HEK293 (cell line): Measurements from ENCODE around the gene NOSIP.

ENCODE experiments used
- ZBTB8A ChIP-seq: fragments of 450-650 bp; formaldehyde crosslinking; IDR thresholded peaks from 2 replicates; pipeline ENCODE4 v1.5.1; 2016; ENCODE audit warnings: missing biosample characterization, missing genetic modification characterization
- ZNF362 ChIP-seq: fragments of 450-650 bp; formaldehyde crosslinking; IDR thresholded peaks from 2 replicates; pipeline ENCODE4 v1.5.1; 2016; ENCODE audit warnings: missing biosample characterization, missing genetic modification characterization
- ZNF639 ChIP-seq: fragments of 450-650 bp; formaldehyde crosslinking; IDR thresholded peaks from 2 replicates; pipeline ENCODE4 v1.5.1; 2016; ENCODE audit warnings: missing biosample characterization, missing genetic modification characterization
- ZNF658 ChIP-seq: fragments of 450-650 bp; formaldehyde crosslinking; IDR thresholded peaks from 2 replicates; pipeline ENCODE4; 2016; ENCODE audit warnings: missing biosample characterization, missing genetic modification characterization
- ZNF670 ChIP-seq: fragments of 450-650 bp; formaldehyde crosslinking; IDR thresholded peaks from 2 replicates; pipeline ENCODE4 v1.5.1; 2016; ENCODE audit warnings: missing biosample characterization, missing genetic modification characterization, low read depth
- ZNF792 ChIP-seq: fragments of 450-650 bp; formaldehyde crosslinking; IDR thresholded peaks from 2 replicates; pipeline ENCODE4 v1.5.1; 2016; ENCODE audit warnings: missing biosample characterization, missing genetic modification characterization
- TF ChIP-seq, protein P1 (sequence below): fragments of 450-650 bp; formaldehyde crosslinking; IDR thresholded peaks from 2 replicates; pipeline ENCODE4 v1.5.1; 2016; ENCODE audit warnings: missing biosample characterization, missing genetic modification characterization

DNA sequence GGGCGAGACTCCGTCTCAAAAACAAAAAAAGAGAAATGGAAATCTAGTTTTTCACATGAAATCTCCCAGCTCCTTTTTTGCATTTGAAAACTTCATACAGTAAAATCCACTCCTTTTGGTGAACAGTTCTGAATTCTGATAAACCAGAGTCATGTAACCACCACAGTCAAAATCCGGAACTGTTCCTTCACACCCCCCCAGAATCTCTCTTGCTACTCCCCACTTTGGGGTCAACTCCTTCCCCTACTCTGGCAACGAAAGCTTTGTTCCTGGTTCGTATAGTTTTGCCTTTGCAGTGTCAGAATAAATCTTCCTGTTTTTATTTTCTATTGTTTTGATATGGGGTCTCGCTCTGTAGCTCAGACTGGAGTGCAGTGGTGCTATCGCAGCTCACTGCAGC lies 28.8 kb downstream of the NOSIP start:
- no peak for TF ChIP-seq ZNF792 (tag by site-specific recombination)
- no peak for TF ChIP-seq ZBTB8A (tag by site-specific recombination)
- TF ChIP-seq, protein P1, sequence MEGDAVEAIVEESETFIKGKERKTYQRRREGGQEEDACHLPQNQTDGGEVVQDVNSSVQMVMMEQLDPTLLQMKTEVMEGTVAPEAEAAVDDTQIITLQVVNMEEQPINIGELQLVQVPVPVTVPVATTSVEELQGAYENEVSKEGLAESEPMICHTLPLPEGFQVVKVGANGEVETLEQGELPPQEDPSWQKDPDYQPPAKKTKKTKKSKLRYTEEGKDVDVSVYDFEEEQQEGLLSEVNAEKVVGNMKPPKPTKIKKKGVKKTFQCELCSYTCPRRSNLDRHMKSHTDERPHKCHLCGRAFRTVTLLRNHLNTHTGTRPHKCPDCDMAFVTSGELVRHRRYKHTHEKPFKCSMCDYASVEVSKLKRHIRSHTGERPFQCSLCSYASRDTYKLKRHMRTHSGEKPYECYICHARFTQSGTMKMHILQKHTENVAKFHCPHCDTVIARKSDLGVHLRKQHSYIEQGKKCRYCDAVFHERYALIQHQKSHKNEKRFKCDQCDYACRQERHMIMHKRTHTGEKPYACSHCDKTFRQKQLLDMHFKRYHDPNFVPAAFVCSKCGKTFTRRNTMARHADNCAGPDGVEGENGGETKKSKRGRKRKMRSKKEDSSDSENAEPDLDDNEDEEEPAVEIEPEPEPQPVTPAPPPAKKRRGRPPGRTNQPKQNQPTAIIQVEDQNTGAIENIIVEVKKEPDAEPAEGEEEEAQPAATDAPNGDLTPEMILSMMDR (tag by site-specific recombination), result no peak
- no peak for TF ChIP-seq ZNF362 (tag by site-specific recombination)
- TF ChIP-seq ZNF670 (tag by site-specific recombination), result no peak
- TF ChIP-seq ZNF658, result no peak
- no peak for TF ChIP-seq ZNF639
